HEK293 (cell line): ENCODE measurements around the gene CSKMT.

ENCODE experiments used
- GFI1B ChIP-seq: fragments of 450-650 bp; formaldehyde crosslinking; IDR thresholded peaks from 2 replicates; pipeline ENCODE4 v1.5.1; 2016; ENCODE audit warnings: missing biosample characterization, missing genetic modification characterization
- GLIS2 ChIP-seq: fragments of 450-650 bp; formaldehyde crosslinking; IDR thresholded peaks from 2 replicates; pipeline ENCODE4 v1.5.1; 2016; ENCODE audit warnings: missing biosample characterization, missing genetic modification characterization
- HOXA7 ChIP-seq: sonication (generic); formaldehyde crosslinking; IDR thresholded peaks from 2 replicates; pipeline ENCODE4 v1.8.1; 2022; ENCODE audit warnings: missing genetic modification reagents, borderline replicate concordance
- KLF7 ChIP-seq: fragments of 450-650 bp; formaldehyde crosslinking; IDR thresholded peaks from 2 replicates; pipeline ENCODE4 v1.5.1; 2016; ENCODE audit warnings: missing biosample characterization, missing genetic modification characterization, borderline replicate concordance
- MEIS1 ChIP-seq: sonication (generic); formaldehyde crosslinking; IDR thresholded peaks from 2 replicates; pipeline ENCODE4 v1.8.1; 2022; ENCODE audit warnings: missing genetic modification reagents, mild to moderate bottlenecking, borderline replicate concordance
- MZF1 ChIP-seq: fragments of 450-650 bp; formaldehyde crosslinking; IDR thresholded peaks from 2 replicates; pipeline ENCODE4 v1.5.1; 2017; ENCODE audit warnings: missing biosample characterization, missing genetic modification characterization, borderline replicate concordance
- SCRT2 ChIP-seq: fragments of 450-650 bp; formaldehyde crosslinking; IDR thresholded peaks from 2 replicates; pipeline ENCODE4 v1.5.1; 2016; ENCODE audit warnings: missing biosample characterization, missing genetic modification characterization
- SP3 ChIP-seq: fragments of 450-650 bp; formaldehyde crosslinking; IDR thresholded peaks from 2 replicates; pipeline ENCODE4 v1.5.1; 2016; ENCODE audit warnings: missing biosample characterization, missing genetic modification characterization
- TRIM28 ChIP-seq: IDR thresholded peaks from 2 replicates; pipeline ENCODE4 v1.6.1; 2011; ENCODE audit warnings: low read length, control low read depth, borderline replicate concordance
- WT1 ChIP-seq: fragments of 450-650 bp; formaldehyde crosslinking; IDR thresholded peaks from 2 replicates; pipeline ENCODE4 v1.5.1; 2016; ENCODE audit warnings: missing biosample characterization, missing genetic modification characterization
- ZBTB11 ChIP-seq: fragments of 450-650 bp; formaldehyde crosslinking; conservative IDR thresholded peaks from 2 replicates; pipeline ENCODE4 v1.5.1; 2016; ENCODE audit warnings: low read depth, missing biosample characterization, missing genetic modification characterization
- ZBTB21 ChIP-seq: fragments of 450-650 bp; formaldehyde crosslinking; IDR thresholded peaks from 2 replicates; pipeline ENCODE4 v1.5.1; 2017; ENCODE audit warnings: missing biosample characterization, missing genetic modification characterization
- ZEB2 ChIP-seq: fragments of 450-650 bp; formaldehyde crosslinking; IDR thresholded peaks from 2 replicates; pipeline ENCODE4 v1.5.1; 2016; ENCODE audit warnings: missing biosample characterization, missing genetic modification characterization
- ZFP69B ChIP-seq: fragments of 450-650 bp; formaldehyde crosslinking; IDR thresholded peaks from 2 replicates; pipeline ENCODE4 v1.5.1; 2016; ENCODE audit warnings: missing biosample characterization, missing genetic modification characterization
- ZIC2 ChIP-seq: fragments of 450-650 bp; formaldehyde crosslinking; IDR thresholded peaks from 2 replicates; pipeline ENCODE4 v1.5.1; 2016; ENCODE audit warnings: missing biosample characterization, missing genetic modification characterization
- ZNF26 ChIP-seq: fragments of 450-650 bp; formaldehyde crosslinking; IDR thresholded peaks from 2 replicates; pipeline ENCODE4 v1.5.1; 2016; ENCODE audit warnings: missing biosample characterization, missing genetic modification characterization
- ZNF274 ChIP-seq, 2 experiments: fragments of 200-500 bp in 1 of 2; fragments of 450-650 bp in 1 of 2; sonication (Bioruptor generic) in 1 of 2; formaldehyde crosslinking in 1 of 2; IDR thresholded peaks; 2 replicates each; pipeline versions ENCODE4 v1.5.1 to v1.6.1; 2014 to 2016; ENCODE audit warnings: borderline replicate concordance in 1 of 2, inconsistent platforms in 1 of 2, low read length in 1 of 2, missing biosample characterization in 1 of 2, missing genetic modification characterization in 1 of 2
- ZNF341 ChIP-seq: fragments of 450-650 bp; formaldehyde crosslinking; IDR thresholded peaks from 2 replicates; pipeline ENCODE4; 2016; ENCODE audit warnings: low read depth, missing biosample characterization, missing genetic modification characterization
- ZNF350 ChIP-seq: fragments of 450-650 bp; formaldehyde crosslinking; IDR thresholded peaks from 2 replicates; pipeline ENCODE4 v1.5.0; 2017; ENCODE audit warnings: missing biosample characterization, mild to moderate bottlenecking, missing genetic modification characterization
- ZNF391 ChIP-seq: fragments of 450-650 bp; formaldehyde crosslinking; IDR thresholded peaks from 2 replicates; pipeline ENCODE4 v1.5.1; 2016; ENCODE audit warnings: low read depth, missing biosample characterization, missing genetic modification characterization, borderline replicate concordance
- ZNF394 ChIP-seq: fragments of 450-650 bp; formaldehyde crosslinking; IDR thresholded peaks from 2 replicates; pipeline ENCODE4 v1.5.1; 2016; ENCODE audit warnings: missing biosample characterization, missing genetic modification characterization, mild to moderate bottlenecking, moderate library complexity, borderline replicate concordance
- ZNF426 ChIP-seq: fragments of 450-650 bp; formaldehyde crosslinking; IDR thresholded peaks from 2 replicates; pipeline ENCODE4 v1.5.1; 2017; ENCODE audit warnings: missing biosample characterization, missing genetic modification characterization, mild to moderate bottlenecking, inconsistent platforms, moderate library complexity
- ZNF530 ChIP-seq: fragments of 450-650 bp; formaldehyde crosslinking; IDR thresholded peaks from 2 replicates; pipeline ENCODE4 v1.5.1; 2016; ENCODE audit warnings: low read depth, missing biosample characterization, missing genetic modification characterization
- ZNF629 ChIP-seq: fragments of 450-650 bp; formaldehyde crosslinking; IDR thresholded peaks from 2 replicates; pipeline ENCODE4 v1.5.1; 2017; ENCODE audit warnings: missing biosample characterization, missing genetic modification characterization
- ZNF677 ChIP-seq: fragments of 450-650 bp; IDR thresholded peaks from 2 replicates; pipeline ENCODE4 v1.5.0; 2018; ENCODE audit warnings: missing biosample characterization, mild to moderate bottlenecking, missing genetic modification characterization, moderate library complexity
- ZNF792 ChIP-seq: fragments of 450-650 bp; formaldehyde crosslinking; IDR thresholded peaks from 2 replicates; pipeline ENCODE4 v1.5.1; 2016; ENCODE audit warnings: missing biosample characterization, missing genetic modification characterization
- TF ChIP-seq, protein P1 (sequence below): fragments of 450-650 bp; formaldehyde crosslinking; IDR thresholded peaks from 2 replicates; pipeline ENCODE4 v1.5.1; 2017; ENCODE audit warnings: missing biosample characterization, missing genetic modification characterization
- TF ChIP-seq, protein P2 (sequence below): fragments of 450-650 bp; formaldehyde crosslinking; IDR thresholded peaks from 2 replicates; pipeline ENCODE4 v1.5.0; 2017; ENCODE audit warnings: missing biosample characterization, missing genetic modification characterization, borderline replicate concordance
- TF ChIP-seq, protein P3 (sequence below): fragments of 450-650 bp; formaldehyde crosslinking; IDR thresholded peaks from 2 replicates; pipeline ENCODE4 v1.5.1; 2016; ENCODE audit warnings: missing biosample characterization, missing genetic modification characterization

The CSKMT gene

GRCh38 chr11:62705880-62706849 lies 41.1 kb downstream of the CSKMT start (continued):
- TF ChIP-seq ZNF350 (tag by site-specific recombination) (no peak), WT1 (tag by site-specific recombination) (0 out of 2 replicates have a peak, but pooled peaks have one; percentile 12), MZF1 (tag by site-specific recombination) (no peak), ZNF426 (tag by site-specific recombination) (no peak), MEIS1 (no peak), TRIM28 (peak; percentile 41; the same call in 1 of the 2 replicates), ZNF530 (tag by site-specific recombination) (no peak), ZNF391 (tag by site-specific recombination) (no peak), ZBTB21 (tag by site-specific recombination) (no peak), HOXA7 (CRISPR knock-in tag) (no peak), ZIC2 (peak; percentile 64), ZNF341 (tag by site-specific recombination) (peak; percentile 53; the same call in 1 of the 2 replicates), ZNF394 (no peak; the same call in 1 of the 2 replicates), ZNF26 (tag by site-specific recombination) (no peak), ZBTB11 (tag by site-specific recombination) (peak; percentile 51), ZEB2 (tag by site-specific recombination) (no peak; the same call in 1 of the 2 replicates), SP3 (tag by site-specific recombination) (peak; percentile 86), KLF7 (tag by site-specific recombination) (0 out of 2 replicates have a peak, but pooled peaks have one; percentile 28), ZNF274 (IDR thresholded peaks at IDR 0.05; ENCODE audit: low read length) (no peak), ZNF274 (tag by site-specific recombination; IDR thresholded peaks at IDR 0.05; ENCODE audit: borderline replicate concordance) (no peak), ZNF677 (no peak), ZFP69B (tag by site-specific recombination) (no peak), GLIS2 (peak; percentile 51), SCRT2 (tag by site-specific recombination) (peak; percentile 70), ZNF629 (tag by site-specific recombination) (no peak), ZNF792 (tag by site-specific recombination) (no peak), GFI1B (tag by site-specific recombination) (0 out of 2 replicates have a peak, but pooled peaks have one; percentile 20)
- TF ChIP-seq, protein P1, sequence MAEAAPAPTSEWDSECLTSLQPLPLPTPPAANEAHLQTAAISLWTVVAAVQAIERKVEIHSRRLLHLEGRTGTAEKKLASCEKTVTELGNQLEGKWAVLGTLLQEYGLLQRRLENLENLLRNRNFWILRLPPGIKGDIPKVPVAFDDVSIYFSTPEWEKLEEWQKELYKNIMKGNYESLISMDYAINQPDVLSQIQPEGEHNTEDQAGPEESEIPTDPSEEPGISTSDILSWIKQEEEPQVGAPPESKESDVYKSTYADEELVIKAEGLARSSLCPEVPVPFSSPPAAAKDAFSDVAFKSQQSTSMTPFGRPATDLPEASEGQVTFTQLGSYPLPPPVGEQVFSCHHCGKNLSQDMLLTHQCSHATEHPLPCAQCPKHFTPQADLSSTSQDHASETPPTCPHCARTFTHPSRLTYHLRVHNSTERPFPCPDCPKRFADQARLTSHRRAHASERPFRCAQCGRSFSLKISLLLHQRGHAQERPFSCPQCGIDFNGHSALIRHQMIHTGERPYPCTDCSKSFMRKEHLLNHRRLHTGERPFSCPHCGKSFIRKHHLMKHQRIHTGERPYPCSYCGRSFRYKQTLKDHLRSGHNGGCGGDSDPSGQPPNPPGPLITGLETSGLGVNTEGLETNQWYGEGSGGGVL: no peak
- TF ChIP-seq, protein P2, sequence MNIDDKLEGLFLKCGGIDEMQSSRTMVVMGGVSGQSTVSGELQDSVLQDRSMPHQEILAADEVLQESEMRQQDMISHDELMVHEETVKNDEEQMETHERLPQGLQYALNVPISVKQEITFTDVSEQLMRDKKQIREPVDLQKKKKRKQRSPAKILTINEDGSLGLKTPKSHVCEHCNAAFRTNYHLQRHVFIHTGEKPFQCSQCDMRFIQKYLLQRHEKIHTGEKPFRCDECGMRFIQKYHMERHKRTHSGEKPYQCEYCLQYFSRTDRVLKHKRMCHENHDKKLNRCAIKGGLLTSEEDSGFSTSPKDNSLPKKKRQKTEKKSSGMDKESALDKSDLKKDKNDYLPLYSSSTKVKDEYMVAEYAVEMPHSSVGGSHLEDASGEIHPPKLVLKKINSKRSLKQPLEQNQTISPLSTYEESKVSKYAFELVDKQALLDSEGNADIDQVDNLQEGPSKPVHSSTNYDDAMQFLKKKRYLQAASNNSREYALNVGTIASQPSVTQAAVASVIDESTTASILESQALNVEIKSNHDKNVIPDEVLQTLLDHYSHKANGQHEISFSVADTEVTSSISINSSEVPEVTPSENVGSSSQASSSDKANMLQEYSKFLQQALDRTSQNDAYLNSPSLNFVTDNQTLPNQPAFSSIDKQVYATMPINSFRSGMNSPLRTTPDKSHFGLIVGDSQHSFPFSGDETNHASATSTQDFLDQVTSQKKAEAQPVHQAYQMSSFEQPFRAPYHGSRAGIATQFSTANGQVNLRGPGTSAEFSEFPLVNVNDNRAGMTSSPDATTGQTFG (tag by site-specific recombination): no peak
- TF ChIP-seq, protein P3, sequence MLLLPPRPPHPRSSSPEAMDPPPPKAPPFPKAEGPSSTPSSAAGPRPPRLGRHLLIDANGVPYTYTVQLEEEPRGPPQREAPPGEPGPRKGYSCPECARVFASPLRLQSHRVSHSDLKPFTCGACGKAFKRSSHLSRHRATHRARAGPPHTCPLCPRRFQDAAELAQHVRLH (tag by site-specific recombination): no peak
